HepG2 (cell line): Measurements from ENCODE around the gene GON7. TPM values are rescaled to one million over a fixed set of nuclear protein-coding genes. Genes with fewer than 3 reads are reported as not detected.

ENCODE experiments used
- CEBPB ChIP-seq: IDR thresholded peaks from 2 replicates; pipeline ENCODE4 v1.6.1; 2011; ENCODE audit warnings: low read depth, low read length, improper control_type of control experiment, borderline replicate concordance
- CHD4 ChIP-seq: fragments of 200-600 bp; sonication (generic); IDR thresholded peaks from 2 replicates; pipeline ENCODE4 v1.7.0; 2017; ENCODE audit warnings: mild to moderate bottlenecking, low read length, borderline replicate concordance
- DDIT3 ChIP-seq: sonication (generic); formaldehyde crosslinking; IDR thresholded peaks from 2 replicates; pipeline ENCODE4 v1.4.0; 2020; ENCODE audit warnings: mild to moderate bottlenecking, missing genetic modification reagents
- GABPA ChIP-seq, 2 experiments: IDR thresholded peaks; 2 replicates each; pipeline ENCODE4 v1.6.1; 2011 to 2016; ENCODE audit warnings: low read depth in 2 of 2, low read length in 1 of 2, missing biosample characterization in 1 of 2, missing genetic modification characterization in 1 of 2
- GLMP ChIP-seq: sonication (generic); formaldehyde crosslinking; IDR thresholded peaks from 2 replicates; pipeline ENCODE4 v1.9.0; 2021; ENCODE audit warnings: missing genetic modification reagents, mild to moderate bottlenecking, borderline replicate concordance
- KLF12 ChIP-seq: sonication (generic); formaldehyde crosslinking; IDR thresholded peaks from 2 replicates; pipeline ENCODE4 v1.4.0; 2020; ENCODE audit warnings: missing genetic modification reagents, borderline replicate concordance
- MIER3 ChIP-seq: IDR thresholded peaks from 2 replicates; pipeline ENCODE4 v1.6.1; 2016; ENCODE audit warnings: missing compliant biosample characterization, borderline replicate concordance
- MZF1 ChIP-seq: sonication (generic); formaldehyde crosslinking; IDR thresholded peaks from 2 replicates; pipeline ENCODE4 v1.8.1; 2023; ENCODE audit warnings: mild to moderate bottlenecking, missing genetic modification reagents, borderline replicate concordance
- NCOA5 ChIP-seq: sonication (generic); formaldehyde crosslinking; IDR thresholded peaks from 2 replicates; pipeline ENCODE4 v1.4.0; 2020; ENCODE audit warnings: missing genetic modification reagents
- RFX1 ChIP-seq: fragments of 450-650 bp; IDR thresholded peaks from 2 replicates; pipeline ENCODE4 v1.6.1; 2017
- SALL2 ChIP-seq: sonication (generic); formaldehyde crosslinking; IDR thresholded peaks from 2 replicates; pipeline ENCODE4 v1.8.1; 2023; ENCODE audit warnings: mild to moderate bottlenecking, missing genetic modification reagents, inconsistent platforms
- SIX1 ChIP-seq: sonication (generic); formaldehyde crosslinking; IDR thresholded peaks from 2 replicates; pipeline ENCODE4 v1.4.0; 2020; ENCODE audit warnings: missing genetic modification reagents, borderline replicate concordance
- SRSF4 ChIP-seq: fragments of 200-400 bp; formaldehyde crosslinking; IDR thresholded peaks from one replicate; pipeline ENCODE4 v1.6.1; 2018; ENCODE audit warnings: mild to moderate bottlenecking, low read depth, low read length, moderate library complexity; ENCODE audit not compliant: poor library complexity, severe bottlenecking
- THAP11 ChIP-seq: IDR thresholded peaks from 2 replicates; pipeline ENCODE4 v1.6.1; 2016; ENCODE audit warnings: missing biosample characterization, missing genetic modification reagents
- ZFX ChIP-seq: sonication (generic); formaldehyde crosslinking; IDR thresholded peaks from 2 replicates; pipeline ENCODE4 v1.4.0; 2020; ENCODE audit warnings: mild to moderate bottlenecking, low read depth, missing genetic modification reagents, moderate library complexity
- ZNF614 ChIP-seq: IDR thresholded peaks from 2 replicates; pipeline ENCODE4 v1.6.1; 2018; ENCODE audit warnings: missing biosample characterization, missing genetic modification reagents, inconsistent platforms, borderline replicate concordance
- ZNF7 ChIP-seq: IDR thresholded peaks from 2 replicates; pipeline ENCODE4 v1.6.1; 2016; ENCODE audit warnings: missing biosample characterization, missing genetic modification reagents
- ZNF766 ChIP-seq: sonication (generic); formaldehyde crosslinking; IDR thresholded peaks from 2 replicates; pipeline ENCODE4 v1.5.0; 2020; ENCODE audit warnings: missing genetic modification reagents, borderline replicate concordance
- ZNF776 ChIP-seq: sonication (generic); formaldehyde crosslinking; IDR thresholded peaks from 2 replicates; pipeline ENCODE4 v1.4.0; 2020; ENCODE audit warnings: mild to moderate bottlenecking, missing genetic modification reagents
- ZNF800 ChIP-seq: sonication (generic); formaldehyde crosslinking; IDR thresholded peaks from 2 replicates; pipeline ENCODE4 v1.4.0; 2020; ENCODE audit warnings: missing genetic modification reagents
- ZSCAN30 ChIP-seq: sonication (generic); formaldehyde crosslinking; IDR thresholded peaks from 2 replicates; pipeline ENCODE4 v1.5.0; 2020; ENCODE audit warnings: mild to moderate bottlenecking, missing genetic modification reagents
- polyA plus RNA-seq, 8 experiments: library from polyadenylated mRNA; depleted of rRNA in 3 of 8; stranded (reverse) in 7 of 8; unstranded in 1 of 8; fragments of >200 nt; fragmentation: Illumina TruSeq in 4 of 8; extraction: Trizol in 4 of 8; gene quantifications; 2 replicates each; pipeline versions ENCODE4 v1.2.1 to v1.2.3, GENCODE V29; 2011 to 2016; ENCODE audit warnings: low read depth in 4 of 8, missing spikeins in 1 of 8, mixed read lengths in 1 of 8; ENCODE audit not compliant: insufficient read depth in 1 of 8
- total RNA-seq, 5 experiments: library from RNA; depleted of rRNA; stranded (reverse); fragments of >200 nt; fragmentation: Illumina TruSeq; extraction: Trizol; gene quantifications; 2 replicates each; pipeline ENCODE4 v1.2.3, GENCODE V29; 2016; ENCODE audit warnings: low read depth in 1 of 5
- TF ChIP-seq, protein P1 (sequence below): sonication (generic); formaldehyde crosslinking; conservative IDR thresholded peaks from 2 replicates; pipeline ENCODE4 v1.8.1; 2023; ENCODE audit warnings: missing genetic modification reagents
- TF ChIP-seq, protein P2 (sequence below): sonication (generic); formaldehyde crosslinking; IDR thresholded peaks from 2 replicates; pipeline ENCODE4 v1.8.0; 2022; ENCODE audit warnings: low read depth, missing genetic modification reagents

GON7 gene
- total and polyA plus RNA-seq, 2 of the 13 experiments (the other 11 are each of a cell fraction or from before 2014, with no cell fraction given): 11.9 to 28.0 TPM

DNA sequence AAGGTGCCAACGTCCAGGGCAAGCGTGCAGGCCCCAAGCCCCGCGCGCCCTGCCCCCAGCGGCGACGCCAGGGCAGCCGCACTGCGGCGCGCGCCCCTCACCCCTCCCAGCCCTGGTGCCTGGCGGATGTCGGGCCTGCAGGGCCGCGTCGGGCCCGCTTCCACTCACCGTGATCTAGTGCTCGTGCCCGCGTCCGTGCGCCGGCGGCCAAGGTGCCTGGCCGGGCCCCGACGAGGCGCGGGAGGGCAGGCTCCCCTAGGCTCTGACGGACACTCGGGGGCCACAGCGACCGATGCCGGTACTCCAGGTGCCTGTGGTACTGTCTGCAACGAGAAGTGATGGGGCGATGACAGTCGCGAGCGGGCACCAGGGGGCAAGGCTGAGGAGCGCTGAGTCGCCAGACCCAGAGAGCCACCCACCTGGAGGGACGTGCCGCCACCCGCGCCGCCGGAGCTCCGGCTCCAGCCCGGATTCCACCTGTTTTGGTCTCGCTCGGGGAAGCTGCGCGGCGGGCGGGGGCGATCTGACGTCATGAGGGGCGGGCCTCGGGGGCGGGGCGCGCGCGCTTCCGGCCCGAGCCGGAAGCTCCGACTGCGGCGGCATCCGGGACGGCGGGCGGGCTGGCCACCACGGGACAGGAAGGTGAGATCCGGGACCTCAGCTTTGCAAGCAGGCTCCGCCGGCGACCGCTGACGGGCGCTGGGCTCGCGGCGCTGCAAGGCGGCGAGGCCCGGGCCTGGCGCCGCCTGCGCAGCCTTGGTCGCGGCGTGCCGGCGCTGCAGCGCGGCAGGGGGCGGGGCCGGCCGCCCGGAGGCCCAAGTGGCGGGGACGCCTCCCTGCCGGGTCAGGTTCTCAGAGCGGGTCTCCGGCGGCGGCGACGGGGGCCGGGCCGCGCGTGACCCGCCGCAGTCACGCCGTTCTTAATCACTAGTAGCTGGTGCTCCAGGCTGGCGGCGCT lies 22.2 kb downstream of the GON7 start, which contains the start of the genes LYSET and MOAP1 (continued):
- TF ChIP-seq, protein P1, sequence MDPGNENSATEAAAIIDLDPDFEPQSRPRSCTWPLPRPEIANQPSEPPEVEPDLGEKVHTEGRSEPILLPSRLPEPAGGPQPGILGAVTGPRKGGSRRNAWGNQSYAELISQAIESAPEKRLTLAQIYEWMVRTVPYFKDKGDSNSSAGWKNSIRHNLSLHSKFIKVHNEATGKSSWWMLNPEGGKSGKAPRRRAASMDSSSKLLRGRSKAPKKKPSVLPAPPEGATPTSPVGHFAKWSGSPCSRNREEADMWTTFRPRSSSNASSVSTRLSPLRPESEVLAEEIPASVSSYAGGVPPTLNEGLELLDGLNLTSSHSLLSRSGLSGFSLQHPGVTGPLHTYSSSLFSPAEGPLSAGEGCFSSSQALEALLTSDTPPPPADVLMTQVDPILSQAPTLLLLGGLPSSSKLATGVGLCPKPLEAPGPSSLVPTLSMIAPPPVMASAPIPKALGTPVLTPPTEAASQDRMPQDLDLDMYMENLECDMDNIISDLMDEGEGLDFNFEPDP (CRISPR knock-in tag): no peak
- TF ChIP-seq NCOA5 (CRISPR knock-in tag) (no peak), ZSCAN30 (CRISPR knock-in tag) (no peak), SALL2 (CRISPR knock-in tag) (peak; percentile 90), ZNF7 (CRISPR knock-in tag) (no peak), ZNF614 (peak; percentile 60; the same call in 1 of the 2 replicates), ZNF766 (CRISPR knock-in tag) (peak; percentile 82; the same call in 1 of the 2 replicates), CEBPB (no peak), MIER3 (CRISPR knock-in tag) (no peak), THAP11 (CRISPR knock-in tag) (peak; percentile 40), SIX1 (CRISPR knock-in tag) (0 out of 2 replicates have a peak, but pooled peaks have one; percentile 10), ZNF776 (no peak; the same call in 1 of the 2 replicates), ZNF800 (CRISPR knock-in tag) (0 out of 2 replicates have a peak, but pooled peaks have one; percentile 60), MZF1 (CRISPR knock-in tag) (0 out of 2 replicates have a peak, but pooled peaks have one; percentile 55), SRSF4 (no peak), CHD4 (no peak), KLF12 (CRISPR knock-in tag) (0 out of 2 replicates have a peak, but pooled peaks have one; percentile 63), DDIT3 (no peak), RFX1 (no peak), GLMP (CRISPR knock-in tag) (no peak), GABPA (IDR thresholded peaks at IDR 0.05; ENCODE audit: low read depth, low read length) (peak; percentile 88), GABPA (CRISPR knock-in tag; IDR thresholded peaks at IDR 0.05; ENCODE audit: low read depth) (peak; percentile 77), ZFX (CRISPR knock-in tag) (peak; percentile 99)
- TF ChIP-seq, protein P2, sequence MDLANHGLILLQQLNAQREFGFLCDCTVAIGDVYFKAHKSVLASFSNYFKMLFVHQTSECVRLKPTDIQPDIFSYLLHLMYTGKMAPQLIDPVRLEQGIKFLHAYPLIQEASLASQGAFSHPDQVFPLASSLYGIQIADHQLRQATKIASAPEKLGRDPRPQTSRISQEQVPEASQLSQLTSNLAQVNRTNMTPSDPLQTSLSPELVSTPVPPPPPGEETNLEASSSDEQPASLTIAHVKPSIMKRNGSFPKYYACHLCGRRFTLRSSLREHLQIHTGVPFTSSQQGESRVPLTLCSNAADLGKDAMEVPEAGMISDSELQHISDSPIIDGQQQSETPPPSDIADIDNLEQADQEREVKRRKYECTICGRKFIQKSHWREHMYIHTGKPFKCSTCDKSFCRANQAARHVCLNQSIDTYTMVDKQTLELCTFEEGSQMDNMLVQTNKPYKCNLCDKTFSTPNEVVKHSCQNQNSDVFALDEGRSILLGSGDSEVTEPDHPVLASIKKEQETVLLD (CRISPR knock-in tag): peak; percentile 88
